Panc1 (cell line): ENCODE data around the gene SORBS1. TPM values are rescaled to one million over a fixed set of nuclear protein-coding genes. Genes with fewer than 3 reads are reported as not detected.

Experiments used
- ATAC-seq: fragments of 200-7000 bp; cut with Tn5 transposase; 2 replicates; pipeline ENCODE4 v1.9.1; 2020; ENCODE audit warnings: mild to moderate bottlenecking, moderate library complexity
- BruUV-seq: library from RNA; stranded (reverse); fragments of 400-500 nt; replicated peaks from 2 replicates; lab custom pipeline; 2021; lab: Mats Ljungman, UMichigan
- CTCF ChIA-PET: fragments of 300-600 bp; sonication (Branson Sonifier 250); formaldehyde crosslinking; loops from one replicate; lab custom pipeline; 2022; ENCODE audit warnings: antibody characterized with exemption; lab: Charles Lee
- POLR2A ChIA-PET: fragments of 300-600 bp; sonication (Branson Sonifier 250); formaldehyde crosslinking; loops from one replicate; lab custom pipeline; 2022; ENCODE audit warnings: antibody characterized with exemption; lab: Charles Lee
- DNase-seq: peaks from one replicate; pipeline ENCODE4 v3.0.0-alpha.2; 2010; ENCODE audit warnings: low read depth, low spot score
- H3K27ac ChIP-seq: 2 replicates; pipeline ENCODE4 v1.5.1; 2011; ENCODE audit warnings: mild to moderate bottlenecking, low read length, inconsistent platforms
- H3K27me3 ChIP-seq: fragments of 200-500 bp; sonication (Bioruptor generic); 2 replicates; pipeline ENCODE4 v1.6.0; 2014; ENCODE audit warnings: low read length, inconsistent platforms; ENCODE audit not compliant: control insufficient read depth, insufficient read depth
- H3K36me3 ChIP-seq: fragments of 200-500 bp; sonication (Bioruptor generic); 2 replicates; pipeline ENCODE4 v1.5.1; 2014; ENCODE audit warnings: inconsistent platforms, mild to moderate bottlenecking, low read length, moderate library complexity; ENCODE audit not compliant: control insufficient read depth, insufficient read depth
- H3K4me1 ChIP-seq: 2 replicates; pipeline ENCODE4 v1.5.1; 2011; ENCODE audit warnings: inconsistent platforms, mild to moderate bottlenecking, low read length, moderate library complexity; ENCODE audit not compliant: control insufficient read depth, insufficient read depth
- H3K4me3 ChIP-seq, 2 experiments: 2 replicates each; pipeline ENCODE4 v1.5.1; 2011 to 2012; ENCODE audit warnings: low read depth in 2 of 2, low read length in 2 of 2, mild to moderate bottlenecking in 2 of 2, inconsistent platforms in 1 of 2, moderate library complexity in 1 of 2
- H3K9me3 ChIP-seq: fragments of 200-500 bp; sonication (Bioruptor generic); 2 replicates; pipeline ENCODE4 v1.5.1; 2014; ENCODE audit warnings: low read depth, mild to moderate bottlenecking, inconsistent platforms, low read length, moderate library complexity; ENCODE audit not compliant: control insufficient read depth, insufficient read depth
- CTCF ChIP-seq: fragments of 450-650 bp; IDR thresholded peaks from 2 replicates; pipeline ENCODE4 v1.5.1; 2017; ENCODE audit warnings: mild to moderate bottlenecking
- POLR2AphosphoS5 ChIP-seq: IDR thresholded peaks from 2 replicates; pipeline ENCODE4 v1.6.1; 2012; ENCODE audit warnings: mild to moderate bottlenecking, low read depth, low read length, moderate library complexity
- REST ChIP-seq, 2 experiments: IDR thresholded peaks; 2 replicates each; pipeline ENCODE4 v1.6.1; 2011 to 2012; ENCODE audit warnings: low read depth in 2 of 2, control low read depth in 1 of 2, low read length in 1 of 2, mild to moderate bottlenecking in 1 of 2, moderate library complexity in 1 of 2; ENCODE audit not compliant: insufficient read depth in 1 of 2
- SIN3A ChIP-seq: IDR thresholded peaks from 2 replicates; pipeline ENCODE4 v1.6.1; 2012; ENCODE audit warnings: low read depth, mild to moderate bottlenecking, low read length, moderate library complexity, borderline replicate concordance; ENCODE audit not compliant: insufficient read depth
- TCF7L2 ChIP-seq: IDR thresholded peaks from 2 replicates; pipeline ENCODE4 v1.6.1; 2011; ENCODE audit warnings: mild to moderate bottlenecking, low read depth, low read length, inconsistent platforms
- in situ Hi-C: cut with HindIII; loops from 2 replicates; pipeline ENCODE4 v1.10.0; 2016; ENCODE audit warnings: low sequenced_read_pairs, low pct_unique_long_range_greater_than_20kb
- intact Hi-C: fragments of 100-400 bp; cut with micrococcal nuclease; formaldehyde crosslinking; loops from one replicate; pipeline ENCODE4 v1.10.0; 2022; ENCODE audit not compliant: unreplicated experiment
- total RNA-seq: library from RNA; stranded (reverse); gene quantifications from one replicate; pipeline ENCODE4 v1.2.1, GENCODE V29; 2021; ENCODE audit not compliant: unreplicated experiment

SORBS1 gene
- total RNA-seq, 1 experiment from 2014 or later, result 29.4 TPM

GRCh38 chr10:95459446-95460045, 101.6 kb downstream of the SORBS1 start:
- ATAC-seq (no peak), DNase-seq (no peak)
- no TSS peak for BruUV-seq
- in situ Hi-C loops (no loop called here), intact Hi-C loops (no loop called here)
- TF ChIP-seq SIN3A (no peak), POLR2AphosphoS5 (no peak), REST (IDR thresholded peaks at IDR 0.05; ENCODE audit: insufficient read depth in 1 of 2, low read depth in 2 of 2, low read length in 1 of 2) (no peak), CTCF (no peak), TCF7L2 (no peak)
- Histone ChIP-seq H3K4me3 (no peak overlapping the region), H3K9me3 (no peaks in the 10 kb centered on the region), H3K36me3 (no peaks in the 10 kb centered on the region), H3K27me3 (no peaks in the 10 kb centered on the region), H3K27ac (peak overlapping the region; percentile 40), H3K4me1 (peaks cover 28% of the 10 kb centered on the region)
- ChIA-PET CTCF (interaction anchor here (0.6 to 0.7 kb wide), 3 partner anchors 96 to 141 kb away, joined by 3 to 6 read pairs (median 4); no protein-coding TSS in a partner anchor), POLR2A (interaction anchor here (0.6 to 0.7 kb wide), 2 partner anchors 11 to 32 kb away, joined by 3 to 5 read pairs; no protein-coding TSS in a partner anchor)

- ATAC-seq (no peak), DNase-seq (no peak)
- Histone ChIP-seq H3K4me3 (no peak overlapping the region), H3K27ac (peak overlapping the region; percentile 37; the same call in 1 of the 2 replicates), H3K27me3 (no peaks in the 10 kb centered on the region), H3K4me1 (peaks cover 32% of the 10 kb centered on the region), H3K9me3 (no peaks in the 10 kb centered on the region), H3K36me3 (no peaks in the 10 kb centered on the region)
- TF ChIP-seq CTCF (no peak), SIN3A (no peak), POLR2AphosphoS5 (no peak), TCF7L2 (no peak), REST (IDR thresholded peaks at IDR 0.05; ENCODE audit: insufficient read depth in 1 of 2, low read depth in 2 of 2, low read length in 1 of 2) (no peak)
- BruUV-seq, result no TSS peak
- intact Hi-C loops (no loop called here), in situ Hi-C loops (no loop called here)
- CTCF ChIA-PET, result interaction anchor here (0.6 to 0.7 kb wide), 3 partner anchors 95 to 142 kb away, joined by 3 to 6 read pairs (median 4); no protein-coding TSS in a partner anchor
- POLR2A ChIA-PET, result interaction anchor here (0.6 to 0.7 kb wide), 2 partner anchors 12 to 32 kb away, joined by 3 to 5 read pairs; no protein-coding TSS in a partner anchor
Measured at GRCh38 chr10:95458871-95459270, 102.3 kb downstream of the SORBS1 start.
